ENCODE results near the gene ACBD4. TPM values are rescaled to one million over a fixed set of nuclear protein-coding genes. Genes with fewer than 3 reads are reported as not detected.
A peak's percentile ranks its signal among the peaks of the same experiment; 100 is the strongest.

The ACBD4 gene
- total and polyA plus RNA-seq, 4 donors: 7.8 to 15.7 (median 12.7) TPM

DNA sequence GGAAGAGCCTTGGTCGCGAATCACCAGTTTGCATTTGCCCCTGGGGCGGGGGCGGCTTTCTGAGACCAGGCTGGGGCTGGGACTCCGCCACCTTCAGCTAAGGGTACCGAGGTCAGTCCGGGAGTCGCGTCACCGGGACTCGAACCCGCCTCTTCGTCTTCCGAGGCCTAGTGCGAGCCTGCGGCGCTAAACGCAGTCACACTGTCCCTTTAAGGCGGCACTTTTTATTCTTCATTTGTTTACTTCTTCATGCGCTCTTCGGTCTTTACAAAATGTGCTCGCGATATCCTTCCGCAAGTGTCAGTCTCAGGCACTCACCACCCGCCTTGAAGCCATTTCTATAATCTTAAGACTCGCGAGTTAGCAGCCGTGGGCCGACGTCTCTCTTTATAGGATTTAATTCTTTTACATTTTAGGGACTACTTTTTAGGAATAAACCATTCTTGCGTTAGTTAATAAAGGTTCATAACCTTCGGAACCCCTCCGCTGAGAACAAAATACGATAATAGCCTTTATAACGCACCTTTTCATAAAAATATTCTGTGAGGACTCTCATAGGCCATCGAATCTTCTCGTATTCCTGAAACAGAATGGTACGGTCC, 12.2 kb downstream of the ACBD4 start:
- peak; percentile 35 for ATAC-seq (ENCODE audit: insufficient read depth, low FRiP score)
- peak overlapping the region; percentile 57 for H3K4me3 ChIP-seq
- no peak for TF ChIP-seq CTCF (IDR thresholded peaks at IDR 0.05; ENCODE audit: control extremely low read depth, extremely low read depth)
- peaks cover 0 to 9% (median 0%) of the 10 kb centered on the region in 4 donors for H3K36me3 ChIP-seq (ENCODE audit: control insufficient read depth in 4 of 4, insufficient read depth in 4 of 4, low read length in 4 of 4)
- H3K9me3 ChIP-seq (ENCODE audit: control insufficient read depth in 4 of 4, insufficient read depth in 3 of 4, low read length in 3 of 4): no peaks in the 10 kb centered on the region
- H3K27ac ChIP-seq (ENCODE audit: low read depth in 1 of 2, low read length in 1 of 2): peak overlapping the region; percentile 95 to 96
- peaks cover 5 to 47% (median 14%) of the 10 kb centered on the region in 5 donors for H3K4me1 ChIP-seq (ENCODE audit: control insufficient read depth in 5 of 5, insufficient read depth in 5 of 5, low read length in 5 of 5)
- peak overlapping the region; percentile 85 to 94 for H3K9ac ChIP-seq (ENCODE audit: insufficient read depth in 1 of 2, low read length in 2 of 2)
- peak; percentile 92 to 99 (median 98) for DNase-seq
- 0% methylated on average over 38 of the region's 38 CpGs for WGBS, 2 donors
- H3K27me3 ChIP-seq (ENCODE audit: control insufficient read depth in 3 of 3, insufficient read depth in 3 of 3, low read length in 2 of 3): no peaks in the 10 kb centered on the region

DNA sequence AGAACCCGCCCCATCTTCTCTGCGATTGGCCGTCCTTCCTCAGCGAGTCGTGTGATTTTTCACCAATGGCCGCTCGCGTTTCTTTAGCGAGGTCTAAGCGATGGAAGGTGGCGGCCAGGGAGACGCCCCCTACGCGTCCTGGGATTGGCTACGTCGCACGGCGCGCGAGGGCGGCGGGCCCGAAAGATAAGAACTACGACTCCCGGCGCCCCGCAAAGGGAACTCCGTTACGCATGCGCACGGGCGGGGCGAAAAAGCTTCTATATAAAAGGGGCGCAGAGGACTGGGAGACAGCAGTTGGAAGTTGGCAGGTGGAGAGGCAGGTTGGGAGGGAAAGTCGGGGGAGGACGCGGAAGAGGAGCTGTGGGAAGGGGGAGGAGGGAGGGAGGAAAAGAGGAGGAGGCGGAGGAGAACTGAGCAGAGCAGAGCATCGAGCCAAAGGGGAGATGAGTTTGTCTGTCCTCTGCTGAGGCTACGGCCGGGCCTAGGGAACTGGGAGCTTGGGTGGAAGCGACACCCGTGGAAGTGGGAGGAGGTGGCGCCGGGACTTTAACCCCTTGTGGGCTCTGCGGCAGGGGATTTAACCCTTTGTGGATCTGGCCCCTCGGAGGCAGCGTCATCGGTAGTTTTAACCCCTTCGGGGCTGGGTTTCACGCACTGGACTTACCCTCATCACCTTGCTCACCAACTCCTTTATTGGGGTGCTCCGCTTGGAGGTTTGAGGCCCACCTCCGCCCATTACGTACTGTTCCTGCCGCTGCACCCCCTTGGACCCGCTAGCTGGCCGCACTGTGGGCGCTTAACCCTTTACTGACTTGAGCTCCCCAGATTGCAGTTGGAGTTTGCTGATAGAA, 12.9 kb downstream of the ACBD4 start, which contains the start of gene HEXIM1:
Gene HEXIM1, plus strand, starts transcription at position 293 of the 854 bp plus-strand sequence. CDS start 716 bp downstream, outside the sequence.
- ATAC-seq (ENCODE audit: insufficient read depth, low FRiP score): peak; percentile 83
- peak within 1 kb of the TSS; percentile 80 for H3K4me3 ChIP-seq
- peaks cover 0 to 9% (median 0%) of the 10 kb centered on the region in 4 donors for H3K36me3 ChIP-seq (ENCODE audit: control insufficient read depth in 4 of 4, insufficient read depth in 4 of 4, low read length in 4 of 4)
- no peak for TF ChIP-seq CTCF (IDR thresholded peaks at IDR 0.05; ENCODE audit: control extremely low read depth, extremely low read depth)
- H3K27me3 ChIP-seq (ENCODE audit: control insufficient read depth in 3 of 3, insufficient read depth in 3 of 3, low read length in 2 of 3): no peaks in the 10 kb centered on the region
- peaks cover 5 to 44% (median 14%) of the 10 kb centered on the region in 5 donors for H3K4me1 ChIP-seq (ENCODE audit: control insufficient read depth in 5 of 5, insufficient read depth in 5 of 5, low read length in 5 of 5)
- H3K27ac ChIP-seq (ENCODE audit: low read depth in 1 of 2, low read length in 1 of 2): peak within 1 kb of the TSS; percentile 95 to 96
- DNase-seq: peak; percentile 100
- WGBS, 2 donors: 0% methylated on average over 58 of the region's 58 CpGs
- no peaks in the 10 kb centered on the region for H3K9me3 ChIP-seq (ENCODE audit: control insufficient read depth in 4 of 4, insufficient read depth in 3 of 4, low read length in 3 of 4)
- peak within 1 kb of the TSS; percentile 85 to 97 for H3K9ac ChIP-seq (ENCODE audit: insufficient read depth in 1 of 2, low read length in 2 of 2)

GRCh38 chr17:45149037-45149668, 13.7 kb downstream of the ACBD4 start:
- WGBS, 2 donors: 0 to 1% methylated on average over 32 of the region's 32 CpGs
- DNase-seq (peak; percentile 94 to 96 (median 95)), ATAC-seq (ENCODE audit: insufficient read depth, low FRiP score) (peak; percentile 25)
- Histone ChIP-seq H3K9me3 (ENCODE audit: control insufficient read depth in 4 of 4, insufficient read depth in 3 of 4, low read length in 3 of 4) (no peaks in the 10 kb centered on the region), H3K36me3 (ENCODE audit: control insufficient read depth in 4 of 4, insufficient read depth in 4 of 4, low read length in 4 of 4) (peaks cover 0 to 9% (median 0%) of the 10 kb centered on the region in 4 donors), H3K27me3 (ENCODE audit: control insufficient read depth in 3 of 3, insufficient read depth in 3 of 3, low read length in 2 of 3) (no peaks in the 10 kb centered on the region), H3K4me1 (ENCODE audit: control insufficient read depth in 5 of 5, insufficient read depth in 5 of 5, low read length in 5 of 5) (peaks cover 5 to 36% (median 14%) of the 10 kb centered on the region in 5 donors), H3K4me3 (peak overlapping the region; percentile 80), H3K27ac (ENCODE audit: low read depth in 1 of 2, low read length in 1 of 2) (peak overlapping the region; percentile 92 to 95), H3K9ac (ENCODE audit: insufficient read depth in 1 of 2, low read length in 2 of 2) (peak overlapping the region; percentile 83 to 85)
- TF ChIP-seq CTCF (IDR thresholded peaks at IDR 0.05; ENCODE audit: control extremely low read depth, extremely low read depth): peak; percentile 37

Measured in lung (tissue), 12 donors.